H1 (cell line): ENCODE results near the gene USP7.

ENCODE experiments used
- CTCF ChIP-seq, 3 experiments: IDR thresholded peaks; 1 replicate in 2 of 3; 2 replicates in 1 of 3; pipeline versions ENCODE4 v1.5.1 to v1.6.1; 2011; ENCODE audit warnings: low read length in 3 of 3, mild to moderate bottlenecking in 3 of 3, inconsistent platforms in 2 of 3, low read depth in 1 of 3, moderate library complexity in 1 of 3; ENCODE audit not compliant: insufficient read depth in 1 of 3; ENCODE audit errors: control extremely low read depth in 1 of 3
- EP300 ChIP-seq, 2 experiments: IDR thresholded peaks; 1 replicate in 1 of 2; 2 replicates in 1 of 2; pipeline ENCODE4 v1.6.1; 2011 to 2012; ENCODE audit warnings: low read depth in 2 of 2, low read length in 2 of 2, mild to moderate bottlenecking in 2 of 2, borderline replicate concordance in 1 of 2, inconsistent platforms in 1 of 2, moderate library complexity in 1 of 2
- HDAC2 ChIP-seq, 2 experiments: fragments of 300-600 bp in 1 of 2; sonication (generic) in 1 of 2; IDR thresholded peaks; 2 replicates each; pipeline ENCODE4 v1.6.1; 2011 to 2012; ENCODE audit warnings: low read depth in 2 of 2, low read length in 2 of 2, mild to moderate bottlenecking in 2 of 2, moderate library complexity in 2 of 2, borderline replicate concordance in 1 of 2, inconsistent platforms in 1 of 2
- USF2 ChIP-seq: IDR thresholded peaks from 2 replicates; pipeline ENCODE4 v1.6.1; 2011; ENCODE audit warnings: low read length, improper control_type of control experiment

GRCh38 chr16:8912793-8913192 lies 50.9 kb downstream of the USP7 start:
- TF ChIP-seq CTCF (IDR thresholded peaks at IDR 0.05; ENCODE audit: control extremely low read depth in 1 of 3, insufficient read depth in 1 of 3, low read depth in 1 of 3, low read length in 3 of 3), result no peak
- TF ChIP-seq EP300 (IDR thresholded peaks at IDR 0.05; ENCODE audit: borderline replicate concordance in 1 of 2, low read depth in 2 of 2, low read length in 2 of 2), result no peak
- no peak for TF ChIP-seq USF2
- TF ChIP-seq HDAC2 (IDR thresholded peaks at IDR 0.05; ENCODE audit: borderline replicate concordance in 1 of 2, low read depth in 2 of 2, low read length in 2 of 2), result no peak
